Stimulated activated CD8-positive, alpha-beta memory T cell treated with anti-CD3 and anti-CD28 coated beads, Interleukin-15, amount 100 ng/mL, for 4 hours (primary cell): ENCODE data around the gene GFOD1.
"Not testable (repeated sequence)": the region's sequence is repeated elsewhere in the genome, so short reads cannot be mapped to it uniquely, and the experiment has no call there.

Experiments used
- DNase-seq, 2 donors: peaks; one replicate each; pipeline ENCODE4 v3.0.0-alpha.2; 2020; ENCODE audit warnings: low read depth in 2 of 2

GFOD1 gene

DNA sequence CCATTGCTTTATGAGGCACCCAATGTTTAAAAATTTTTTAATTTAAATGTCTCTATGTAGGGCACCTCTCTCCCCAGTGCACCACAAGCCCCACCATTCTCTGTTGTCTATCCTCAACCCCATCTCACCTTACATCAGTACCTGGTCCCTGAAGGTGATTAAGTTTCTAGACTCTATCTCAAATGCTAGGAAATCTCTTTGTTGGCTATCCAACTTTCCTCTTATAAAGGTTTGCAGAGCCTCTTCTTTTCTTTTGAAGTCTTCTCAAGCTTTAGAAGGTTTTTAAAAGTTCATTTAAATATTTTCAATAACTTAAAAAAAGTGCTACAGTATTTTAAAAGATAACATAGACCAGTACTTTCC, 82.5 kb downstream of the GFOD1 start:
- no peak for DNase-seq

DNA sequence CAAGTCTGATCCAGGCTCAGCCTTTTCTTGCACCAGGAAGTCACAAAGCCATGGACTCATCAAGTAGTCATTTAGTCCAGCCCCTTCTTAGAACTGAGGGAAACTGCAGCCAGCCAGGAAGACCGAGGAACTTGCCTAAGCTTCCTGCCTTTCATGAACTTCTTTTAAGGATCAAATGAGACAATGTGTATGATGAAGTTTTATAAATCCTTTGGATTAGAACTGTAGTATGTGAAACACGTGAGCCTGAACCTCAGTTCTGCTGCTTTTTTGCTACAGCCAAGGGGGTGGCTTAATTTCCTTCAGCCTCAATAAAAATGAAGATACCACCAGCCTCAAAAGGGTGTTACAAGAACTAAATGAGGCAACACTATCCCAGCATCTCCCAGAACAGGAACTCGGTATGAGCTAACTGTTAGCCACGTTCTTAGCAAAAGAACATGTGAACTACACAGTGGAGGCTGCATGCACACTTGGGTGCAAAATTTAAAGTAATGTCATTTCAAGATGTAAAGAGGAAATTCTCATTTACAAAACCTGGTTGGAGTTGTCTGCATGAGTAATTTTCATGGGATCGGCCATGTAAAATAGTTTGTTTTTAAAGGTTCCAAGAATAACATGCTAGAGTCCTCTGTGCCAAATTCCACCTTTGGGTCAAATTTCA, 83.0 kb downstream of the GFOD1 start:
- DNase-seq: no peak

DNA sequence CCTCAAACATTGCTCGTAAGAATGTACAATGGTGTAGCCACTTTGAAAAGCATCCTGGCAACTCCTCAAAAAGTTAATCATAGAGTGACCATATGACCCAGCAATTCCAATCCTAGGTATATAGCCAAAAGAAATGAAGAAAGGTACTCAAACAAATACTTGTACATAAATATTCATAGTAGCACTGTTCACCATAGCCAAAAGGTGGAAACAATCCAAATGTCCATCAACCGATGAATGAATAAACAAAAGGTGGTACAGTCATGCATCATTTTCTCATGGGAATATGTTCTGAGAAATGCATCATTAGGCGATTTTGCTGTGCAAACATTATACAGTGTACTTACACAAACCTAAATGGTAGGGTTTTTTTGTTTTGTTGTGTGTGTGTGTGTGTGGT, 84.7 kb downstream of the GFOD1 start:
- no peak for DNase-seq

DNA sequence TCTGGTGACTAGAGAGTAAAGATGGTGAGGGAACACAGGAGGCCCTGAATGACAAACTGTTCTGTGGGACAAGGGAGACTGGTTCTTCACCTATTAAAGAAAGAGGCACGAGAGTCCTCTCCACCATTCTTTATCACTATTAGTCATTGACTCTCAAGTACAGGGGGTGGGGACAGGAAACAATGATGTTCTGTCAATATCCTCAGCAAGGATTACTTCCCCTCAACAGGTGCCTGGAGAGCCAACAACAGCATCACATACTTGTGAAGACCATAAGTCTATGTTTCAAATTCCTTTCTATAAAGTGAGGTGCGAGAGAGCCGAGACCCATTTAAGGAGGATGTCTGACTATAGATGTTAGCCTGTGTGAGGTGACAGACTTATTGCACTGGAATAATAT, 86.6 kb downstream of the GFOD1 start:
- DNase-seq: no peak

DNA sequence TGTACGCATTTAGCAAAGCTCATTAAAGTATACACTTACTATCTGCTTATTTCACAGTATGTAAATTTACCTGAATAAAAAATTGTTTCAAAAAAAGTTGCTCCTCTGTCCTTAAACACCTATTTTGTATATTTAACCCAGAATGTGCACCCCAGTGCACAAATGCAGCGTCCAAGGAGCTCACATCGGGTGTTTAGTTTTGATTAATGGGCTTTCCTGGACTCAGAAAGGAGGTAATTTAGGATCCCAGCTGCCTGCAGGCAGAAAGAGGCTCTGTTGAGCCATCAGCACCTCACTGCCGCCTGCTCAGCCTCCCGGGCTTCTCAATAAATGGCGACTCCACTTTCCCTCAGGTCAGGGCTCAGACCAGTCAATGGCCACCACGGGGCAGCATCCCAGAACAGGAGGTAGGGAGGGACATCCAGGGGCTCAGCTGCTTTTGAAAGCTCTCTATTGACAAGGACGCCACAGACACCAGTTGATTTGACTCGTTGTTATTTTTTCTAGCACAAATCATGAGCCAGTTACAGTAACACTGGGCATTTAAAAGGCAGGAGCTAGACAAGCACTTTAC, 88.9 kb downstream of the GFOD1 start:
- no peak for DNase-seq

DNA sequence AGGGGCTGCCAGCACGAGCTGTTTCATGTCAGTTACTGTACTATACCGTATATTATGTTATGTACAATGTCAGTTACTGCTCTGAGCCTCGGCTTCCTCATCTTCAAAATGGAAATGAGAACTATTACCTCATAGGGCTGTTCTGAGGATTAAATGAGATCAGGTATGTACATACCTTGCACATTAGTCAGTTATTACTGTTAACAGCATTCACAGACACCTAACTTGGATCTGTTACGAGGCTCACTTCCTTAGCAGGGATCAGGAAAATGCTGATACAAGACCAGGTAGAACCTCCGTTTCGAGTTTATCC, 89.4 kb downstream of the GFOD1 start:
- DNase-seq: no peak

DNA sequence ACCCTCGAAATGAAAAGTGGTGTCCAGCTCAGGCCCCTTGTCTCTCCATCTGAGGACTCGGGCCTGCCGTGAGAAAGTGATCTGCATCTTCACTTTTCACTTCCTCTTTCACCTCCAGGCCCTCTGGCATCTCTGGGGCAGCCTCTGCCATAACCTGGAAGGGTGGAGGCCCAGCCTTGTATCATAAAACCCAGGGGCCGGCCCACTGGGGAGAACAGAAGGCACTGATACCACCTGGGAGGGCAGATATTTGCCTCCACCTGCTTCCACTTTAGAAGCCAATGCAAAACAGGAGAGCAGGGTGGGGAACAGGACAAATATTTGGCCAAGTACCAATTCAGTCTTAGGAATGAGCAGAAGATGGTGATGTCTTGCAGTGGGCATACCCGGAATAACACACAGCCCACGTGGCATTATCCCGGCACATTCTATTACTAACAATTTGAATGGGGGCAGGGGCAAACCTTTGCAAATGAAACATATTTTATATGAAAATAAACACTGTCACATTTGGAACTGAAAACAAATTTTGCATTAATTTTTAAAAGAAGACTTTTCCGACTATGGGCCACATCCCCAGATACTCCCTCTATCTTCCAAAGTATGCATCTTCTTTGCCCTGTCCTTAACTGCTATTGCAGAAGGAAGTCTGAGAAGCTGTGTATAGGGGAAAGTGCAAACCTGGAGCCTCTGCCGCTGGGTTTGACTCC, 89.9 kb downstream of the GFOD1 start:
- DNase-seq: no peak

DNA sequence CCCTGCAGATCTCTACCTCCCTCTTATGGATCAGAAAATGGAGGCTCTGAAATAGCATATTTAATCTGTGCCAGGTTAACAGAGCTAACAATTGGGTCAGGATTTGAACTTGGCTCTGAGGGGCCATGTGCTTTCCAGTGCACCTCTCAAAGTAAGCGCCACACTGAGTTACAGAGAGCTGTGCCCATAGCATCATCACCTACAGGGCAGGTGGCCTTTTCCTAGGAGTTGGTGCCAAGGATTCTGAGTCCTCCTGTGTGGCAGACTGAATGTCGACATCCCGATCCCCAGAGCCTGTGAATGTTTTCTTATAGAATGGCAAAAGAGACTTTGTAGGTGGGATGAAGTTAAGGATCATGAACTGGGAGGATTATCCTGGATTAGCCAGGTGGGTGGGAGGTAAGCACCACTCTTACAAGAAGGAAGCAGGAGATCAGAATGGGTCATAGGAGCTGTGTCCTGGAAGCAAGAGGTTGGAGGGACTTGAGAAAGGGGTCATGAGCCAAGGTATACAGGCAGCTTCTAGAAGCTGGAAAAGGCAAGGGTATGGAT, 91.1 kb downstream of the GFOD1 start:
- DNase-seq: no peak

DNA sequence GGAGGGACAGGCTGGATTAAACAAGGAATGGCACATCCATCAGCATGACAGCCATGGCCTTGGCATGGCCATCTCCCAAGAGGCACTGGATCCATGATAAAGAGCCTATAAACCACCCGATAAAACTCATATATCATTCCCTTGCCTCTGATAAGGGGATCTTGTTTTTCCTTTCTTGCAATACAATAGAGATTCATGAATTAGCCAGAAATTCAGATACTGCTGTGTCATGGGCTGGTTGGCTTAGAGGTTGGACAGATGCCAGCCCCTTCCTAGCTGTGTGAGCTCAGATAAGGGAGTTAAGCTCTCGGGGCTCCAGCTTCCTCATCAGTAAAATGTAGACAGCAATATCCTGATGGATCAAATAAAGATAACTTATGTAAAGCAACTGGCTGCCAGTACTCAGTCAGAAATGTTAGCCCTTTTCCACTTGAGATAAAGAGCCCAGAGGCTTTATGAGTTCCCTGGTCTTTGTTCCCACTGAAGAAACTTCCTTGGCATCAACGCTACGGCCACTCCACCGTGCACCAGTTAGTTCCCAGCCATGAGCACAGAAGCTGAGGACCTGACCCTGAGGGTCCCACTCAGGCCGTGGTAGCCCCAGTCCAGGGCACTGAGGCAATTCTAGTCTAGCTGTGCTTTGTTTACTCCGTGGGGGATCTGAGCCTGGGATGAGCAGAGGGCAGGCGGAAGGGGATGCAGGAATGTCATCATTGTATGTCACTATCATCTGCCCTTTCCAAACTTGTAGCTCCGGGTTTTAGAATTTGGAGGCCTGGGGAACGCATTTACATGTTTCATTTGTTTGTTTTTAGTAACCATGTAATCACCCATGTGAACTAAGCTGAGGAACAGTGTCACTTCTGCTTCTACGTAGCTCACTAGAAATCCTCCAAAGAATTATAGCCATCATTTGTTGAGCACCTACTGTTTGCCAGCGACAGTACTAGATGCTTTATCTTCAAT, 91.8 kb downstream of the GFOD1 start:
- no peak for DNase-seq

DNA sequence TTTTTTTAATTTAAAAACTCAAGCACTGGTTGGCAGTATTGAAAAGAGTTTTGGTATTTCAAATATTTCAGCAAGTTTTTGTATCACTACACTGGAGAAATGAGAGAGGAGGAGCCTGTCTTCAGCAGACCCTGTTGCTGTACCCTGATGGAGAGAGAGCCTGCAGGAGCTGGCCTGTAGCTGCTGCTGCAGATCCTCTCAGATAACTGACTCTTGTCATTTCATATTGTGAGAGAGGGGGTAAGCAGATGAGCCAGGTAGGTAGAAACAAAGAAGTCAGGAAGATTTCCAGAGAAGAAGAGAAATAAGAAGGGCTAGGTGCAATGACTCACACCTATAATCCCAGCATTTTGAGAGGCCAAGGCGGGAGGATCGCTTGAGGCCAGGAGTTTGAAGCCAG, 94.9 kb downstream of the GFOD1 start:
- DNase-seq: no peak

DNA sequence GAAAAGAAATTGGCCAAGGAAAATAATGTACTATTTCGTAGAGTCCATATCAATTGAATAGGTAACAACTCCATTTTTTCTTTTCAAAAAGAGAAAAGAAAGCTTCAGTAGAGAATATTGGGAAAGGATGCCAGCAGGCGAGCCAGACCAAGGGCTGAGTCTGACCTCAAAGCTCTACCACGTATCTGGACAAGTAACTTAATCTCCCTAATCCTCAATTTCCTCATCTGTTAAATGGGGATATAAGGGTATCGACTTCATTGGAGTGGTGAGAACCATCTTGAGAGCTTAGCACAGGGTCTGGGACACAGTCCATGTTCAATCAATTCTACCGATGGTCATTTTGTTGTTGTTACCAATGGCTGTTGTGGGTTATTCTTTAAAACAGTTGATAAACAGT, 95.9 kb downstream of the GFOD1 start:
- DNase-seq: no peak

DNA sequence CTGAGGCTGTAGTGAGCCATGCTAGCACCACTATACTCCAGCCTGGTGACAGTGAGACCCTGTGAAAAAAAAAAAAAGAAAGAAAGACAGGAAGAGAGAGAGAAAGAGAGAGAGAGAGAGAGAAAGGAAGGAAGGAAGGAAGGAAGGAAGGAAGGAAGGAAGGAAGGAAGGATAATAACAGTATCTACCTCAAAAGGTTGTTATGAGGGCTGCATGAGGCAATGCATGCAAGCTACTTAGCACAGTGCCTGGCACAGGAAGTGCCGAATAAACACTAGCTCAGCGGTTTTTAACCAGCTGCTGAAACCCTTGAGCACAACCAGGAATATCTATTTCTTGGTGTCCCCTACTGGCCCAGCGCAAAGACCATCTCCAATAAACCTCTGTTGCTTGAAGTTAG, 96.7 kb downstream of the GFOD1 start:
- DNase-seq: no peak

DNA sequence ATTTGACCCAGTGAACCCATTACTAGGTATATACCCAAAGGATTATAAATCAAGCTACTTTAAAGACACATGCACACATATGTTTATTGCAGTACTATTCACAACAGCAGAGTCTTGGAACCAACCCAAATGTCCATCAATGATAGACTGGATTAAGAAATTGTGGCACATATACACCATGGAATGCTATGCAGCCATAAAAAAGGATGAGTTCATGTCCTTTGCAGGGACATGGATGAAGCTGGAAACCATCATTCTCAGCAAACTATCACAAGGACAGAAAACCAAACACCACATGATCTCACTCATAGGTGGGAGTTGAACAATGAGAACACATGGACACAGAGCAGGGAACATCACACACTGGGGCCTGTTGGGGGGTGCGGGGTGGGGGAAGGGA, 98.2 kb downstream of the GFOD1 start:
- not testable (repeated sequence) for DNase-seq

DNA sequence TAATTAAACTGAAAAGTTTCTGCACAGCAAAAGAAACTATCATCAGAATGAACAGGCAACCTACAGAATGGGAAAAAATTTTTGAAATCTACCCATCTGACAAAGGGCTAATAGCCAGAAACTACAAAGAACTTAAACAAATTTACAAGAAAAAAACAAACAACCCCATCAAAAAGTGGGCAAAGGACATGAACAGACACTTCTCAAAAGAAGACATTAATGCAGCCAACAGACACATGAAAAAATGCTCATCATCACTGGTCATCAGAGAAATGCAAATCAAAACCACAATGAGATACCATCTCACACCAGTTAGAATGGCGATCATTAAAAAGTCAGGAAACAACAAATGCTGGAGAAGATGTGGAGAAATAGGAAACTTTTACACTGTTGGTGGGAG, 98.6 kb downstream of the GFOD1 start:
- DNase-seq: not testable (repeated sequence)

DNA sequence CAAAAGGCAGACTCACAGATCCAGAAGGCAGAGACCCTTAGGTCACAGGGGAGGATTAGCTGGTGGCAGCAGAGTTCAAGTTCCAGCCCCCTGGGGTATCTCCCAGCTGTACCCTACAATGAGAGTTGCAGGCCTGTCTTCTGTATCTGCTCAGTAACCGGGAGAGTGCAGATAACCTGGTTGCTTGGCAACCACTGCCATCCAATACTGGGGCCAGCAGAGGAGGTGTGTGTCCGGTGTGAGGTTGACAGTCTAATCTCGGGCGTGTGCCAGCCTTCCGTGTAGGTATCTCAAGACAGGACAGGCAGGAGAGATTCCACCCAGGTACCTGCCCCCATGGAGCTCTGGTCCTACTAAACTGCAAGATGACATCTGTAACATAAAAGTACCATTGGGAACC, 102.4 kb downstream of the GFOD1 start:
- DNase-seq: no peak

DNA sequence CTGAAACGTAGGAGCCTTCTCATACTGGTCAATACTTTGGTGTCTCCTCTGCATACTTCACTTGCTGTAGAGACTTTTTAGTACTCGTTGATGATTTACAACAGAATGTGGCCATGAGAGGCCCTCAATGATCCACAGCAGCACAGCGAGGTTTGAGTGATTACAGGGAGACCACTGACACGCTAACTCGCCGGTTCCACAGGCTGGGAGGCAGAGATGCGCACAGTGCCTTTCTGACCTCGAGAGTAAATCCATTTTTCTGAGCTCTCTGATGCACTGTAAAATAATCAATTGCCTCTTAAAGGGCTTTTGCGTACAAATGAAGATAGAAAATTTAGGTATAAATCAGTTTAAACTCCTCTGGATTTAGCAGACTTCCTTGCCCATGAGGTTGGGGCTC, 102.9 kb downstream of the GFOD1 start:
- DNase-seq: no peak

DNA sequence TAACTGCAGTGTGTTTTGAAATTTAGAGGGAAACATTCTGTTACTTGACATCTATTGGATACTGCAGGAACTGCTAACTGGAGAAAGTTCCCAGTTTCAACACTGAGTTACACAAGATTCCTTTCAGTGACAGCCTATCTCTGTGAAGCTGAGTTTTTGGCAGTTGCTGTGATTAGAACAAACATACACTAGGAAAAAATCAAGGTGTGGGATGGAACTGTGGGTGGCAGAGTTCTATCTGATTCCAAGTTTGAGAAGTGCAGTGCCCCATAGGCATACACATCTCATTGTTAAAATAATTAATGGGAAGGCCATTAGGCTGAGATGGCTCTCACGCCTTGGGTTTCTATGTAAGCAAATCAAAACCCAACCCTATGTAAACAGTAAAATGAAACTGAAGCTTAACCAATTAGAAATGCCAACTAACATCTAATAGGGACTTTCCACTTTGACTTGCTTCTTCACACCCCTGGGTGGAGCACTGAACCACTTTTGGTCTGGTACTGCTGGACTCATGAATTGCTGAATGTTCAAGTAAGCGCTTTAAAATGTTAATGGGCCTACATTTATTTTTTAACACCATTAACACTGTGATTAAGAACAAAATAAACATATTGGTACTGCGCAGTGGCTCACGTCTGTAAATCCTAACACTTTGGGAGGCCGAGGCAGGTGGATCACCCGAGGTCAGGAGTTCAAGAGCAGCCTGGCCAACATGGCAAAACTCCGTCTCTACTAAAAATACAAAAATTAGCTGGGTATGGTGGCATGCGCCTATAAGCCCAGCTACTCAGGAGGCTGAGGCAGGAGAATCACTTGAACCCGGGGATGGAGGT, 103.9 kb downstream of the GFOD1 start:
- no peak for DNase-seq

DNA sequence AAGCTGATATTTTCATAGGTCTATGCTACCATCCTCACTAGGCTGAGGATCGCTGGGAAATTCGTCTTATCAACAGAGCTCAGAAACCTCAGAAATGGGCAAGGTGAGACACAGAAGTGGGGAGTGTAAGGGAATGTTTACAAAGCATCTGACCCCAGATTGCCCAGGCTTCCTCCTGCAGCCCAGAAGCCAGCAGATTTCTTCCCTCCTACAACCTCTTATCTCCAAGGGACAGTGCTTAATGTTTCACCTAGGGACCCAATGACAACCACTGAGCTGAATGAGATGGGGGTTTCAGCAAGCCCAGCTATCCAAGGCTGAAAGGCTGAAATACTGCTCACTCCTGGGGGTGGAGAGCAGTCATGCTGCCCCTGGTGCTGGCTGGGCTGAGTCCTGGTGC, 106.6 kb downstream of the GFOD1 start:
- no peak for DNase-seq

DNA sequence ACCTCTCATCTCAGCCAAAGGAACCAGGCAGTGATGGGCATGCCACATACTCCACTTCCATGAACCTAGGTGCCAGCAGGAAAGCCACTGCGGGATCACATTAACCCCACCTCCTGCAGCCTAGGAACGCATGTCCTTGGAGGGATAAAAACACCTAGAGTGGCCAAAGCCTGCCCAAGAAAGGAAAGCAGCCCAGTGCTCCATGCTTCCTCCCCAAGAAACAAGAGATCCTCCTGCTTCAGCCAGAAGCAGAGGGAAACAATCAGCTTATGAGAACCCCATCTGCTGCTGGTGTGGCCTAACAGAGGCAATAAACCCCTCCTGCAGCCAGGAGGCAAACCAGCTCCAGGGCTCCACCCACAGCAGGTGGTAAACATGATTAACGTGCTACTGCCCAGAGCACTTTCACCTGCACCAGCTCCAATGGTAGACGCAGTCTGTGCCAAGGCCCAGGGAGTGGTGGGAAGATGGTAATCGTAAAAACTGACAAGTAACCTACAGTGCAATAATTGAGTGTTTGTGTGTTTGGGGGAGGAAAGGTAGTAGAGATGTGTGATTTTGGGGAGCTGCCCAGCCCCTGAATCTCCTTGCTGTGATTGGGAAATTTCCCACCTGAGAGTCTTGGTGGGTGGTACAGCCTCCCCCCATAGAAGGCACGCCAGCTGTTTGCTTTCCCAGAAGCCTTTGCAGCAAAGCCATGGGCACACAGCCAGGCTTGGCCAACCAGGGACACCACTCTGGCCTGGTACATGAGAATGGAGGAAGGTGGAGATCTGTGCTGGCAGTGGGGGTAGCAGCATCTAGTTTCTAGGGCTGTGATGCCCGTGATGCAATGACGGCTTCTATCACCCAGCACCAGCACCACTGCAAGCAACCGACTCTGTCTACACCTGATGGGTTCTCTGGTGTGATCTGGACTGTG, 108.5 kb downstream of the GFOD1 start:
- DNase-seq: no peak

DNA sequence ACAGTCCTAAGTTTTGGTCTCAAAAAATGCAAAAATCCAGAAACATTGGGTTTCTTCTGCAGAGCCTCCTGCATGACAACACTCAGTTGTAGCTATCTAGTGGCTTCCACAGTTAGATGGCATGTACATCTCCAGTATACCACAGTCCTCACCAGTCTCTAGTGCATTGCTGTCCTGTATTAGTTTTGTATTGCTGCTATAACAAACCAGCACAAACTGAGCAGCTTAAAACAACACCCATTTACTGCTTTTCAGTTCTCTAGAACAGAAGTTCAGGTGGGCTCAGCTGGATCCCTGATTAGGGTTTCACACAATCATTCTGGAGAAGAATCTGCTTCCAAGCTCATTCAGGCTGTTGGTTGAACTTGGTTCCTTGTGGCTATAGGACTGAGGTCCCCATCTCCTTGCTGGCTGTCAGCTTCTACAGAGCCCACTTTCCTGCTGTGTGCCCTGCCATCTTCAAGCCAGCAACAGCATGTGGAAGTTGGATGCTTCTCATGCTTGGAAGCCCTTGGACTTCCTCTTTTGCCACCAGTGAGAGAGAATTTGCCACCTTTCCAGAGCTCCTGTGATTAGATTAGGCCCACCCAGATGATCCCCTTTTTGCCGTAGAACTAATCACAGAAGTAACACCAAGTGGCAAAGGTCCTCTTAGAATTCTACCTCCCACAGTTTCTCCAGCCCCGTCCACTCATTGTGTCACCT, 110.2 kb downstream of the GFOD1 start:
- no peak for DNase-seq
